RCC 7860 (cell line): Measurements from ENCODE around the gene CHST6.
"Not testable (repeated sequence)": the region's sequence is repeated elsewhere in the genome, so short reads cannot be mapped to it uniquely, and the experiment has no call there.

Source experiments
- DNase-seq: peaks from one replicate; pipeline ENCODE4 v3.0.0-alpha.2; 2015; ENCODE audit warnings: low spot score
- FAIRE-seq: peaks from 2 replicates; lab custom pipeline; 2012; peaks lifted over from hg19 to GRCh38; lab: Jason Lieb, UNC

Gene CHST6

DNA sequence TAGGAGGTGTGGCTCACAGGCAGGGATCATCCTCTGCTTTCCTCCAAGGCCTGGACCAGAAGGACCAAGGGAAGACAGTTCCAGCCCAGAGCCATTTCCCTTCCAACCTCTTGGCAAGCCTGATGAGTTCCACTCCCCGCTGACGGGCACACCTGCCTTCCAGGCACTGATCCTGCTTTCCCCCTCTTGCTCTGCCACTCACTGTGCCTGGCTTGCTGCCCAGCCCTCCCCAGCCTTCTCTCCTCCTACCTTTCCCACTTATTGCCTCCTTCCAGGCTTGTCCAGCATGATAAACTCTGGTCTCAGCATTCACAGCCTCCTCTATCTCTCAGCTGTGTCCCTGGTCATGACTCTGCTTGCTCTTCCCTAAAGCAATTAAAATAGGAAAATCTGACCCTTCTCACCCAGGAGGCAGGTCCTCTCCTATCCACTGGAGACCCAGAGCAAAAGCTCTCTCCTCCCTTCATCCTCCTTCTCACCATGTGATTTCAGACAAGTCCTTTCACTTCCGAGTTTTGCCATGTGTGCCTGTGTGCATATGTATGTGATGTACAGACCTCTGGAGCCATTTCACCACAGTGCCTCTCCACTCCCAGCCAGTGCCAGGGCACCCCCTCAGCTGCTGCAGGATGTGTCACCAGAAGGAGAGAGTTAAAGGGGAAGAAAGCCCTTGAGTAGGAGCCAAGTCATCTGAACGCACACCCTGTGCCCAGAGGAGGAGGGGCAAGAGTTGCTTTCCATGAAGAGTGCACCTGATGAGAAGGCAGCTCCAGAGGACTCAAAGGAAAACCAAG, 17.4 kb downstream of the CHST6 start:
- FAIRE-seq (no peak), DNase-seq (no peak)

DNA sequence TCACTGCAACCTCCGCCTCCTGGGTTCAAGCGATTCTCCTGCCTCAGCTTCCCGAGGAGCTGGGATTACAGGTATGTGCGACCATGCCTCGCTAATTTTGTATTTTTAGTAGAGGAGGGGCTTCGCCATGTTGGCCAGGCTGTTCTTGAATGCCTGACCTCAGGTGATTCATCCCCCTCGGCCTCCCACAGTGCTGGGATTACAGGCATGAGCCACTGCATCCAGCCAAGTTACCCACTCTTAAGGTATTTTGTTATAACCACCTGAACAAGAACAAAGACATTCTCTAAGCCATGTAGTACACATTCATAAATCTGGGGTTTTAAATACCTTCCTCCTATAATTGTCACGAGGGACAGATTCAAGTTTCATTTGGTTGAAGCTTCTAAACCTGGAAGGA, 18.4 kb downstream of the CHST6 start:
- no peak for DNase-seq

DNA sequence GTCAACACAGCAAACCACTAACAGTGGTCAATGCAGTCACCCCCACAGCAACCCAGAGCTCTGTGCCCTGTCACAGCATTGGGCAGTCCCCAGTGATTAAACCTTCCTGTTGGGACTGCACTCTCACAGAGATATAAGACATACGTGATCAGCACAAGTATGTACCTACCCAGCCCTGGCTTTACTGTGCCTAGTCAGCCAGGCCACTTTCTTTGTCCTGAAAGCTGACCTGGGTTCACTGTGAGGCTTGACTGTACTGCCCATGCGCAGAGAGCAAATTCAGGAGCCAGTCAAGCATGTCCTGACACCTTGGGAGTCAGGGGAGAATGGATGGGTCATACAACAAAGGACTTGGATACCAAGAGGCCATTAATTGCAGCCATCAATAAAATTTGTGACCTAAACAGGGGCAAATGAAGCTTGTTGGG, 19.8 kb downstream of the CHST6 start:
- FAIRE-seq (no peak), DNase-seq (no peak)

More for the DNA sequence above, 18.4 kb downstream of the CHST6 start:
- FAIRE-seq, result no peak

DNA sequence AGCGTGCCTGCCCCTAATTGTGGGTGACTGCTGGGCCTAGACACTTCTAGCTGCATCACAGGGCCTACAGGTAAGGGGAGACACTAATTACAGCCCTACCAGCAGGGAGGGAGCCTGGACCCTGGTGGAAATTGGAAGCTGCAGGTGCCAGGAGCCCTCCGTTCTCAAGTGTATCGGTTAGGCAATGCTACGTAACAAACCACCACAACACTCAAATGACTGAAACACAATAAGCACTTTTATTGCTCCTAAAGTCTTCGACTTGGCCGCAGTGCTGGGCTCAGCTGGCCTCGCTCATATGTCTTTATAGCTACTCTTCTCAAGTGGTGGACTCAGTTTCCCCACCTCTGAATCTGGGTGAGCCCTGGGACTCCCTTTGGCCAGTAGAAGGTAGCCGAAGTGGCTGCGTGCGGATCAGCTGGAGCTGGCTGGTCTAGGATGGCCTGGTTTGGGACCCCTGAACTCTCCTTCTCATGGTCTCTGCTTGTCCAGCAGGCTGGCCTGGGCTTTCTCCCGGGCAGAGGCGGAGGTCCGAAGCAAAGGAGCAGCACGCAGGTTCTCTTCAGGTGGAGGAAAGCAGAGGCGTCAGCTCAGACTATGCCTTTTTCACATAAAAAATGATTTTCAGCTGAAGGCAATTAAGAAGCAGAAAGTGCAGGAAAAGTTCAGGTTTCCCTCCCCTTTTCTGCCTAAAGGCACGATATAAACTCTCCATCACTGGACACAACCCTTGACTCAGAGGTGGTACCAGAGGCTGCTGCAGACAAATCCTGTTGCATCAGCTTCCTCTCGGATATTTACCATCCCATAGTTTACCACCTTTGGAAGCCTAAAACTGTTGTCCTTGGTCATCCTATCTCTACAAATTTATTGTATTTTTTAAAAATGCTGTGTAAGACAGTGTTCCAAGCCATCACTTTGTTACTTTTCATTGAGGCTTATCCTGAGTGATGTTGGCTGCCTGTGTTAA, 22.0 kb downstream of the CHST6 start:
- DNase-seq (no peak), FAIRE-seq (no peak)

DNA sequence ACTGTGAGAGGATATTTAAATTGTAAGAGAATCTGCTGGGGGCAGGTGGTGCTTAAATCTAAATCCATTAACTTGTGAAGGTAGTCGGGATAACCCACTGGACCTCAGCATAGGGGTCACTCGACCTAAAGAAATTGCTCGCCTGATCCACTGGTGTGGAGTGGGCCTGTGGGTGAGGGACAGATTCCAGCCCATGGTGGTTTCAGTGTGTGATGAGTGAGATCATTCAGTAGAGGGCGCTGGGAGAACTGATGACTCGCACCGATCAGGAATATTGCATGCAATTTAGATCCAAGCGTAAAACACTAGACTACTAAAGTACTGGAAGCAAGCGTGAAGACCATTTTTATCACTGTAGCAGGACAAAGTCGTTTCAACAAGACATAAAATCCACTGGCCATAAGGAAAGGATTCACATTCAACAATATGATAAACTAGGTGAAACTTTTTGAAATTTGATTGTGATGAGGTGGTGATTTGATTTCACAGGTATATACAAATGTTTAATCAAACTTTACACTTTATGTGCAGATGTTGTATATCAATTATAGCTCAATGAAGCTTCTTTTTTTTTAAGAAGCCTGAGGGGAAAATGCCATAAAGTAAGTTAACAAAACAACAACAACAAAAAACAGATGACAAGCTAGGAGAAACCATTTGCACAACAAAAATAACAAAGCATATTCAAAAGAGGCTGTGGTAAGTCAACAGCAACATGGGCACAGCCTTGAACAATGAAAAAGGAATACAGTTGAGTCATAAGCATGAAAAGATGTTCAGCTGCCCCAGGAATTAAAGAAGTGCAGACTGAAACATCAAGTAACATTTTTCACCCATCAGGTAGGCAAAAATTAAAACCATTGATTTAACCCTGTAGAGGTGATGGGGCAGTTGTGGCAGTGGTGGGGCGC, 23.3 kb downstream of the CHST6 start:
- DNase-seq (peak; percentile 32), FAIRE-seq (no peak)

DNA sequence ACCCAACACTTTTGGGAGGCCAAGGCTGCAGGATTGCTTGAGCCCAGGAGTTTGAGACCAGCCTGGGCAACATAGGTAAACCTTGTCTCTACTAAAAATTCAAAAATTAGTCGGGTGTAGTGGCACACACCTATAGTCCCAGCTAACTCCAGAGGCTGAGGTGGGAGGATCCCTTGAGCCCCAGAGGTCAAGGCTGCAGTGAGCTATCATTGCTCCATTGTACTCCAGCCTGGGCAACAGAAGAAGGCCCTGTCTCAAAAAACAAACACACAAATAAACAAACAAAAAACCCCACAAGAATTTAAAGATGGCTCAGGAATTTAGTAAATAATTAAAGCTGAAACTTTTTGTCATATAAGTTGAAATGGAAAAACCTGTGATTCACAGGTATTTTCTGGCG, 28.5 kb downstream of the CHST6 start:
- DNase-seq, result no peak
- FAIRE-seq, result no peak

DNA sequence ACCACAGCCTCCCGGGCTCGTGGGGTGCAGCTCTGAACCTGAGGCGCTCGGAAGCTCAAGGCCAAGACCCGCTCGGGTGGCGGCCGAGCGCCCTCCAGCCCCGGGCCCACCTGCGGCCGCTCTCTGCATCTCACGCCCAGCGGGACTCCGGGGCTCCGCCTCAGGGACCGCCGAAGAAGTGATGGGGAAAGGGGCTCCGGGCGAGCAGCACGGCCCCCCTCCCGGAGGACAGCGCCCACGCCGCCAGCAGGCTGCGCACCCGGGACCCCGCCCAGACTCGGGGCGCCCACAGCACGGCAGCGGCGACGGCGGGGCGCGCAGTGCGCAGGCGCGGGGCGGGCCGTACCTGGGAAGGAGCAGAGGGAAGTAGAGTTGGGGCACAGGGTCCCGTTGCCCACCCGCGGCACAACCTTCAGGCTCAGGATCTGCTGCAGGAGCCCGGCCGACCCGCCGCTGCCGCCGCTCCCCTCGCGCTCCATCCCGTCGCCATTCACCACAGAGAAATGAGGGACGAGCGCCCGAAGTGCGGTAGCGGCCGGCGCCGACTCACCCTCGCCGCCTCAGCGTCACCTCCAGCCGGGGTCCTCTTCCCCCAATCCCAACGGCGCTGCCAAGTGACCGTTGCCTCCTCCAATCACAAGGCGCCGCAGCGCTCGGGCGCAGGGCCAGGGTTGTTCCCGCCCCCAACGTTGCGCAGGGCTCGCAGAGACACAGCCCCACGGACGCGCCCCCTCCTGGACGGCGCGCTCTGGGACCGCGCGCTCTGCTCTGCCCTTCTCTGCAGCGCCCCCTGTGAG, 30.9 kb downstream of the CHST6 start, which contains the start of gene TMEM170A:
TSS of gene TMEM170A (minus strand) at position 568 of the 797 bp plus-strand sequence. CDS start at position 479, 89 bp downstream.
- DNase-seq (peak; percentile 94), FAIRE-seq (peak; percentile 78)

DNA sequence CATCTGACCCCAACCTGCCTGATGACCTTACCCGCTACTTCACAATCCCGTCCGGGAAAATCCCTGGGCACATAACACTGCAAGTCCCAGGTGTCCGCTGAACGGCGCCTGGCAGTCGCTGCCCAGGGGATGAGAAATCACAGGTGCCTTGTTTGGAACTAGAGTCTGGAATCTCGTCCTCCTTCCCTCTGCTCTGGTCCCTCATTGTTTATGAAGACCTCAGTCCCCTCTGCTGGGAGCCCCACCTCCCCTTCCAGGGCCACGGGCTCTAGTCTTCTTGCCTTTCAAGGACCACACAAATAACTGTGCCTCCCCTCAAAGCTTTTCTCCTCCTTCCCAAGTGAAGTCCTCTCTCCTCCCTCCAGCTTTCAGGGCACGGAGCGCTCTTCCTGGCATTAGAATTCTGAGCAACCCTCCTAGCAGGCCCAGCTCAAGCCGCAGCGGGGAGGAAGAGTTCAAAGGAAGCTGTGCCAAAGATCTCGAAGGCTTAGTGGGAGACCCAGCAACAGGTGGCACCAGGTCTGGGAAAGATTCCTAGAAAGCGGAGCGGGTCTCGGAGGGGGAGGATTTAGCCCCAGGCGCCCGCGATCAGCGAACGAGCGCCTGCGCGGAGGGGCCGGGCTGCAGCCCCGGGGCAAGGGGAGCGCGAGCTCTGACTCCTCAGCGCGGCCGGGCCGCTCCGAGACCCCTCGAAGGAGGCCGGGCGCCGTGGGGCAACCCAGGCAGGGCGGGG, 31.7 kb downstream of the CHST6 start:
- not testable (repeated sequence) for DNase-seq, FAIRE-seq

DNA sequence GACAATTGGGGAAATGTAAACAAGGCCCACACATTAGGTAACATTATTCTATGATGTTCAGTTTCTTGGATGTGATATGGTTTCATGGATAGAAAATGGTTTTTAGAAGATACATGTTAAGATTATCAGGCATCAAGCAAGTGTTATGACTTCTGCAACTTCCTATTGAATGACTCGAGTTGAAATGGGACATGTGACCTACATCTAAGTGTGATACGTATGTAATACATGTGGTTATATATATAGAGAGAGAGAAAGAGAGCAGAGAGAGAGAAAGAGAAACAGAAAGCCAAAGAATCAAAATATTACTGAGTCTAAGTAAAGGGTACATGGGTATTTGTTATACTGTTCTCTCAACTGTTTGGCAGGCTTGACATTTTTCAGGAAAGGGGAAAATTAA, 32.4 kb downstream of the CHST6 start:
- no peak for FAIRE-seq

DNA sequence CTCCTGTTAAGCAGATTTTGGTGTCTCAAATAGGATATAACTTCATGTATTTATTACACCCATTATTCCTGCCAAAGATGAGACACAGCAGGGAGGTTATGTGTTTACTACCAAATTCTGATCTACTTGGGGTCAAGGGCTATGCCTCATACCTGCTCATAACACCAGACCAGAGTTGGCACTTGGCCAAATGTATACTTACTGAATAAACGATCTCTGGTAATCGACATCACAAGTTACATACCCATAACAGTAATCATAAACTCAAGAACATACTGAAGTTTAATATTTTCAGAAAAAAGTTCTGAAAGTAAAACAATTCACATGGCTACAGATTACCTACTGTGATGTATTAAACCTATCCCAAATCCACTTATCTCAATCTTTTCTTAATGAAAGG, 33.7 kb downstream of the CHST6 start:
- DNase-seq (no peak), FAIRE-seq (no peak)

More for the DNA sequence above, 32.4 kb downstream of the CHST6 start:
- DNase-seq, result no peak

DNA sequence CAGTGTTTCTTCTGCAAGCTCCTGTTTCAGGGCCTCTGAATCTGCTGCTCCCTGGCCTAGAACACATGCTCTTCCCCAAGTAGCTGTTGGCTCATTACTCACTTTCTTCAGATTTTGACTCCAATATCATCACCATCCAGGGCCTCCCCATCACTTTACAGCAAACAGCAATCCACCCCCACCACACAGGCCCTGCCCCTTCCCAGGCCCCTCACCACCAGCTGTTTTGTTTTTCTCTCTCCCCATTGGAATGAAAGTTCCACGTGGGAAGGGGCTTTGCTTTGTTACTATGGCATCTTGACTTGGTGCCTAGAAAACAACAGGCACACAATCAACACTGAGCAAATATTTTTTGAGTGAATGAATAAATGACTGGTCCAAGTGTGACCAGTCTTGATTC, 34.8 kb downstream of the CHST6 start:
- no peak for FAIRE-seq

DNA sequence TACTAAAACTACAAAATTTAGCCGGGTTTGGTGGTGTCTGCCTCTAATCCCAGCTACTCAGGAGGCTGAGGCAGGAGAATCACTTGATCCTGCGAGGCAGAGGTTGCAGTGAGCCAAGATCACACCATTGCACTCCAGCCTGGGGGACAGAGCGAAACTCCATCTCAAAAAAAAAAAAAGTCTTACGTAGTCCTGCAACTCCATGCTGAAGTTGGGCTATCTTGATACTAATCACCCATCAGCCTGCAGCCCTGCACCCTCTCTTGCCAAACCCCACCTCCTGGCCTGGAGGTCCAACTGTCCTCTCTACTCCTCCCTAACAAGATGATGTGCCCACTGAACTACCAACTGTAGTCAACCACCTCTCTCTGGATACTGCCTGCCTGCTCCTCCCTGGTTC, 35.5 kb downstream of the CHST6 start:
- FAIRE-seq (no peak), DNase-seq (no peak)

More for the DNA sequence above, 34.8 kb downstream of the CHST6 start:
- DNase-seq, result no peak

DNA sequence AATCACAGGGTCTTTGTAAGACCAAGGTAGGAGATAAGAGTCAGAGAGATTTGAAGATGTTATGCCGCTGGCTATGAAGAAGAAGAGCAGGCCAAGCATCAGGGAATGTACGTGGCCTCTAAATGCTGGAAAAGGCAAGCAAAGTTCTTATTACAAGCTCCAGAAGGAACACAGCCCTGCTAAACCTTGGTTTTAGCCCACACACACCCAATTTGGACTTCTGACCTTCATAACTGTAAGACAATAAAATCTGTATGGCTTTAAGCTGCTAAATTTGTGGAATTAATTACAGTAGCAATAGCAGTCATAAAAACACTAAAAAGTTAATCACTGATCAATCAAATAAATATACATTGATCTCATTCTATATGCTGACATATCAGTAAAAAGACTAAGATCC, 36.8 kb downstream of the CHST6 start:
- DNase-seq (no peak), FAIRE-seq (no peak)

DNA sequence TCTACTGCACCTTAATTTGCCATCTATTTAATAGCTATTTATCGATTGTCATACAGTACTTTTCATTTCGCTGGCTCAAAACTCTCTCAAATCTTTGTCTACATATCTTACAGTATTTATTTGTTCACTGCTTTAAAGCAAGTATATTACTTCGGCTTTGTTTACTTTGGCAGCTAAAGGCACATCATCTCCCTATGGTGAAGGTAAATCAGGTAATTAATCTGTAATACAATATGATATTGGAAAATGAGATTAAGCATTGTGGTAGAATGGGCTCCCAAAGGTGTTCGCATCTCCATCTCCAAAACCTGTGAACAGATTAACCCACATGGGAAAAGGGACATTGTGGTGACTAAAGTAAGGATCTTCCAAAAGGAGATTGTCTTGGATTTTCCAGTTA, 37.2 kb downstream of the CHST6 start:
- no peak for FAIRE-seq
- DNase-seq, result no peak

DNA sequence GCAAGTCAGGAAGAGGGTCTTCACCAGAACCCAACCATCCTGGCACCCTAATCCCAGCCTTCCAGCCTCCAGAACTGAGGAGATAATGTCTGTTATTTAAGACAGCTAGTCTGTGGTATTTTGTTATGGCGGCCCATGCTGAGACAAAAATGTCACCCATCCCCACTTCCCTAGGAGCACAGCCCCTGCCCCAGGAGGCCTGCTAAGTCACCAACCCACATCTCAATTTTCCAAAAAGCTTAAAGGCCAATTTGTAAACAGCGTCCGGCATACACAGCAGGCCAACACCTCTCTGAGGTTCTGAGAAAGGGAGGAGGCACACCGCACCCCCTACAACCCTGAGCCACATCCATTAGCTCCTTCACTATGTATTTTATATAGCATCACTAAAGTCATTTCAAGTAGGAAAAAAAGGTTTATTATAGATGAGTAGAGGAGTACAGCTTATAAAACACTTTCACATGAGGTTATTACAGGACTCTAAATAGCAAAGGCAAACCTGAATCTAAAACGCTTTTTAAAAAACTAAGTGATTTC, 37.7 kb downstream of the CHST6 start:
- FAIRE-seq, result no peak

DNA sequence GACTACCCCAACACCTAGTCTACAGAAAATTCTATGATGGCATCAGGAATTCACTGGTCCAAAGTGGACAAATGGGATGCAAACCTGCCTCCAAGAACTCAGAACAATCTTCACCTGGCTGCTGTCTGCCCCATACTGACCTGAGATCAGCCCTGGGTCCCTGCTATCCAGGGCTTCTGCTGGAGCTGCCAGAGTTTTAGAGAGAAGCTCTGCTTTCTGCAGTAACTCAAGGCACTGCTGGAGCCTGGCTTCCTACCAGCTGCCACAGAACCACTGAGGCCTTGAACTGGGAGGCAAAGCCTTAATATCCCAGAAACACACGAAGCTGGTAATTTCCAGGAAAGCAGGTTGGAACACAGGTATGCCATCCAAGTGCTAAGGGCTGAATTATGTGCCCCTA, 38.3 kb downstream of the CHST6 start:
- DNase-seq, result no peak
- no peak for FAIRE-seq

More for the DNA sequence above, 37.7 kb downstream of the CHST6 start:
- DNase-seq, result no peak

DNA sequence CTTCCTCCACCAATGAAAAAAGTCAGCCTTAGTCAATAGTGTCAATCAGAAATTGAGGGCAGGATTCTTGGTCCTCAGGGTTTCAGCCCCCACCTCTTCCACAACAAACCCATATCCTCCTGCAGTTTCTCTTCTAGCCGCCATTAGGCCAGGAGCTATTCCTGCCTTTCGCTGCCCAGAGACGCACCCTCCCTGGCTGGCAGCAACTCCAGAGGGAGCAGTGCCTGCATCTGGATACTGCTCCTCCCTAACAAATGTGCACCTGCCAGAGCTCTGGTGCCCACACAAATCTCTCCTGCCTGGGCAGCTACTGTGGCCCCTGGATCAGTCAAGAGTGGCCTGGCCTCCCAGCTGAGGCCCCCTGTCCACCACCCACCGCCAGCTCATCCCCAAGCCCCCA, 38.8 kb downstream of the CHST6 start:
- not testable (repeated sequence) for FAIRE-seq

DNA sequence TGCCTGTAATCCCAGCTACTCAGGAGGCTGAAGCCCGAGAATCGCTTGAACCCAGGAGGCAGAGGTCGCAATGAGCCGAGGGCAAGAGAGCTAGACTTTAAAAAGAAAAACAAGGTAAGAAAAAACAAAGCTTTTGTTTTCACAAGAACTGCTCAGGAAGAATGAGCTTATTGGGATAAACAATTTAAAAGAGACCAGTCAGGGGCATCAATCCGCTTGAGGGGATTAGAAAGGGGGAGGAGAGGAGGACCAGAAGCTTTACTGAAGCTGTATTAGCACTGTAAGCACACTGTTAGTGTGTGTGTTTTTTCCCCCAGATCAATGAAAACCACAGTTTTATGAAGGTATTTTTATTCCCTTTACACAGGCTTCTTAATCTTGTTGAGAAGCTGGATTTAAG, 39.6 kb downstream of the CHST6 start:
- DNase-seq (no peak), FAIRE-seq (no peak)

More for the DNA sequence above, 38.8 kb downstream of the CHST6 start:
- not testable (repeated sequence) for DNase-seq
